IPS-20b (cell line): ENCODE results near the gene LRRC43.

ENCODE experiments used
- H3K27ac ChIP-seq: one replicate; pipeline ENCODE4 v1.5.1; 2013; ENCODE audit warnings: low read length
- H3K27me3 ChIP-seq: 2 replicates; pipeline ENCODE4 v1.6.1; 2013; ENCODE audit warnings: mild to moderate bottlenecking, low read length, inconsistent platforms; ENCODE audit not compliant: insufficient read depth
- H3K36me3 ChIP-seq: 2 replicates; pipeline ENCODE4 v1.6.1; 2013; ENCODE audit warnings: low read depth, mild to moderate bottlenecking, inconsistent platforms, low read length, moderate library complexity; ENCODE audit not compliant: insufficient read depth
- H3K4me1 ChIP-seq: 2 replicates; pipeline ENCODE4 v1.6.1; 2013; ENCODE audit warnings: mild to moderate bottlenecking, control low read depth, inconsistent platforms, low read length, moderate library complexity; ENCODE audit not compliant: insufficient read depth
- H3K4me3 ChIP-seq: 2 replicates; pipeline ENCODE4 v1.5.1; 2013; ENCODE audit warnings: mild to moderate bottlenecking, low read length, inconsistent platforms
- H3K9ac ChIP-seq: 2 replicates; pipeline ENCODE4 v1.6.1; 2013; ENCODE audit warnings: low read depth, mild to moderate bottlenecking, inconsistent platforms, low read length, moderate library complexity
- H3K9me3 ChIP-seq: 2 replicates; pipeline ENCODE4 v1.6.1; 2013; ENCODE audit warnings: mild to moderate bottlenecking, low read depth, low read length, inconsistent platforms; ENCODE audit not compliant: insufficient read depth

Gene LRRC43

DNA sequence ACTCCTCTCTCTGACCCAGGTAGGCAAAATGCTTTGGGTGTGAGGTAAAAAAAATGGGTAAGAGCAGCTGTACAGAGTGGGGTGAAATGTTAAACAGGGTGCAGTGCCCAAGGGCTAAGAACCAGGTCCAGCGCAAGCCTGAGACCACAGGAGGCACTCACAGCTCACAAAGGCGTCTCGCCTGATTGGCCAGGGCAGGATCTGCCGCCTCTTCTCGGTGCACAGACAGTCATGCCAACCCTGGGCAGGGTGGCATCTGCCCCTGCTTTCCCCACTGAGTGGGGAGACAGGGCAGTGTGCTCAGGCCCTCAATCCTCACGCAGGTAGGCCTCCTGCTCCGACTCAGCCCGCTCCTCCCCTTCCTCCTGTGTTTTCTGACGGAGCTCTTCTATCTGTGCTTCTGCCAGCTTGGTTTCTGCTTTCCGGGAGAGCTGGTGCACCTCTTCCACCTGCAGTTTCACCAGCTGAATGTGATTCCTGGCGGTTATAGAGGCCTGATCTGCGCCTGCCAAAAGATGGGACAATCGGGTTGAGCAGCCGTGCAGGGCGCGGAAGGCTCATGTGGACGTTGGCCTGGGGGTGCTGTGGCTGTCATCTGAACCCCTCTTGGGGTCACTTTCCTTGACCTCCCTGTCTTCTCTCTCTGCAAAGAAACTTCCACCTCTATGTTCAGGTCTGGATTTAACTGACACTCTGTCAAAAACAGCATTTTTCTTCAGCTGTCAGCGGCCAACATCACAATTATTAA is 25.3 kb downstream of the LRRC43 start:
- no peaks in the 10 kb centered on the region for H3K9me3 ChIP-seq
- H3K27ac ChIP-seq: no peak overlapping the region
- H3K27me3 ChIP-seq: peaks cover 37% of the 10 kb centered on the region
- H3K36me3 ChIP-seq: peaks cover 63% of the 10 kb centered on the region
- no peak overlapping the region for H3K4me3 ChIP-seq
- no peak overlapping the region for H3K9ac ChIP-seq
- peaks cover 2% of the 10 kb centered on the region; the same call in 1 of the 2 replicates for H3K4me1 ChIP-seq

DNA sequence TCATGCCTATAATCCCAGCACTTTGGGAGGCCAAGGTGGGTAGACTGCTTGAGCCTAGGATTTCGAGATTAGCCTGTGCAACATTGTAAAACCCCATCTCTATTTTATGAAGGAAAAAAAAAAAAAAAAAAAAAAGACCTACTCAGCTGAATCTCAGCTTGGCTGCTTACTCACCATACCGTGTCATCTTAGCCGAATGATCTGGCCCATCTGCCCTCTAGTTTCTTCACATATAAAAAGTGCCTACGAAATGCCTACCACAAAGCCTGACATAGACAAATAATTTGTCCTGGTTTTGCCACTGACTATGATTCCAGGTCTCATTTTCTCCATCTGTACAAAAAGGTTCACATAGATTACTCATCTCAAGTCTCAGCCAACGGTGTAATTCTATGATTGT is 32.8 kb downstream of the LRRC43 start:
- H3K4me3 ChIP-seq: no peak overlapping the region
- H3K4me1 ChIP-seq: no peaks in the 10 kb centered on the region
- H3K9me3 ChIP-seq: no peaks in the 10 kb centered on the region
- no peak overlapping the region for H3K9ac ChIP-seq
- H3K27me3 ChIP-seq: no peaks in the 10 kb centered on the region
- no peak overlapping the region for H3K27ac ChIP-seq
- peaks cover 78% of the 10 kb centered on the region for H3K36me3 ChIP-seq

DNA sequence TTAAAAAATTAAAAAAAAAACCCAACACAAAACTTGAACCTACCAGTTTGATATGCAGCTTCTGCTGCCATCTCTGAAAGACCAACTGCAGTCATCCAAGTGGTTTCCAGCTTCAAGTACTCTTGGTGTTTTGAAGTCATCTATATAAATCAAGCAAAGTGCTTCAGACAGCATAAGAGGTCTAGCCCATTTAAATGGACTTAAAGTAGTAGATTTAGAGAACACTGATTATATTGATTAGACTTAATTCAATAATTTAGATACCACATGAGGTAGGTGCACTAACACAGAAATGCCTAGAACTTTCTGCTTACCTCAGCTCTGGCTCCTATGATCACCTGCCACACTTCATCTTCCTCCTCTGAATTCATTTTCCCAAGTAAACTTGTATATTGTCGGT is 33.5 kb downstream of the LRRC43 start:
- Histone ChIP-seq H3K36me3 (peaks cover 79% of the 10 kb centered on the region), H3K27ac (no peak overlapping the region), H3K4me3 (no peak overlapping the region), H3K27me3 (no peaks in the 10 kb centered on the region), H3K4me1 (no peaks in the 10 kb centered on the region), H3K9me3 (no peaks in the 10 kb centered on the region), H3K9ac (no peak overlapping the region)

DNA sequence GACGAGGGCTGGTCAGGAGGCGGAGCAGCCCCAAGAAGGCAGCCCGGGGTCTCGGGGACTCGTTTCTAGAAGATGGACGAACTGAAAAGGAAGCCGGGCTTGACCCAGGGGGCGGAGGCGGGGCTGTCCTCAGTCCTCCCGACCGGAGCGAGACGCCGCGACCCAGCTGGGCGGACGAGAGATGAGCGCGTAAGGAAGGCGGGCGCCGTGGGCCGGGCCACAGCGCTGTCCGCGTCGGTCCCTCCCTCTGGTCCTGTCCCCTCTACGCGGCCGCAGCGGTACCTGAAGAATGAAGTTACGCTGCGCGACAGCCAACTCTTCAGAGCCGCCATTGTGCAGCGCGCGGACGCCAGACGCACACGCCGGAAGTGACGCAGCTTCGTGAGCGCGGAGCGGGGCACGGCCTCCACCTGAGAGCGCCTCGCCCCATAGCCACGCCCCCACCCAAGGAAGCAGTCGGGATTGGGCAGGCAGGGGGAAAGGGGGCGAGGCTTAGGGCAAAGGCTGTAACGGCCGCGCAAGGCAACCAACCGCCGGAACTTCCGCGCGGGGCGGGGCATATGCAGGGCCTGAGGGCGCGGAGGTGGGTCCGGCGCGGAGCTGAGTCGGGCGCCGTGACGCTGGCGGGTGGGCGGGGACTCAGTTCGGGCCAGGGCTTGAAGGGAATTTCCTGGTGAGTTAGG is 42.9 kb downstream of the LRRC43 start, which contains the start of gene DIABLO:
TSS of gene DIABLO (minus strand) at position 370 of the 683 bp plus-strand sequence. CDS start at position 332, 38 bp downstream.
- Histone ChIP-seq H3K27ac (peak within 1 kb of the TSS; percentile 88), H3K4me3 (peak within 1 kb of the TSS; percentile 96), H3K36me3 (peaks cover 38% of the 10 kb centered on the region), H3K27me3 (peaks cover 9% of the 10 kb centered on the region), H3K9ac (peak within 1 kb of the TSS; percentile 94), H3K4me1 (peaks cover 18% of the 10 kb centered on the region), H3K9me3 (no peaks in the 10 kb centered on the region)

DNA sequence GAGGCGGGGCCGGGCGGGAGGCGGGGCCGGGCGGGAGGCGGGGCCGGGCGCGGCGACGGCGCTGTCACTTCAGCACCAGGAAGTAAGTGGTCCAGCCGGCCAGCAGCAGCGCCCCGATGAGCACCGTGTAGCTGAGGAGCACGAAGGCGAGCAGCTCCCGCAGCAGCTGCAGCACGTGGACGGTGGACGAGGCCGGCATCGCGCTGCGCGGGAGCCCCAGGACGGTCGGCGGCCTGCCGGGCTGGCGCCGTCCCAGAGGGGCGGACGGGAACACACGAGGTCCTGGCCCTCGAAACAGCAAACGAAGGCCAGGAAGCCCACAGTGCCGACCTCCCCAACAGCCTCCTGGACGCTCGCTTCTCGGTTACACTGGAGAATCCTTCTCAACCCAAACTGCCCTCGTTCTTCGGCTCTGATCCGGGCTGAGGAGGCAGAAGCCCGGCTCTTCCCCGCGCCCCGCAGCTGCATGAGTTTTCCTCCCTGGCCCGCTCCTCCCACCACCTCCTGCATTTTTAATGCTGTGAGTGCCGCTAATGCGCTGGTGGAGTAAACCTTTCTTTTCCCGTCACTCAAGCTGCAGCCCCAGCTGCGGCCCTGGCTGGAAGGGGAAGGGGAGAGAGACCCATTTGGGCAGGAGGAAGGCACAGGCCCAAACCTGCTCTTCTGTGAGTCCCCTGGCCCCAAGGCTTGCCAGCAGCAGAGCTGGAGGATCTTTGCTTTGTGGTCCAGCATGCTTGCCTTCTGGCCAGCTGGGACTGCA is 43.6 kb downstream of the LRRC43 start:
- peak overlapping the region; percentile 56; the same call in 1 of the 2 replicates for H3K4me3 ChIP-seq
- H3K27me3 ChIP-seq: peaks cover 9% of the 10 kb centered on the region
- peak overlapping the region; percentile 15; the same call in 1 of the 2 replicates for H3K9ac ChIP-seq

DNA sequence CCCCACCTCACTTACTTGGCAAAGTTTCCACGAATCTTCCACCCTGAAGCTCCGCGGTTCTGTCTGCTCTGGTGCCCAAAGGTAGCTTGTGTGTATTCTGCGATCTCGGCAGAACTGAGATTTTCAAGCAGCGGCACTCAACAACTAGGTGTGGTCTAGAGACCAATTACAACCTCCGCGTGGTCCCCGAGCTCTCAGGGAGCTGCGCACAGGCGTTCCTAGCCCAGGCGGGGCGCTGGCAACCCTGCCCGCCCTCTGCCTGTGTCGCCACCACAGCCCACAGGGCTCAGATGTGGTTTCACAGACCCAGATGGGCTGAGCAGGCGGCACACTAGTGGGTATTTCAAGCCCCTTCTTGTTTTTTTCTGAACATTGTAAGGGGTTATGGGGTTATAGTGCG is 44.4 kb downstream of the LRRC43 start:
- H3K4me1 ChIP-seq: peaks cover 18% of the 10 kb centered on the region
- H3K4me3 ChIP-seq: no peak overlapping the region
- H3K27ac ChIP-seq: no peak overlapping the region
- H3K9ac ChIP-seq: no peak overlapping the region
- H3K27me3 ChIP-seq: peaks cover 9% of the 10 kb centered on the region
- peaks cover 39% of the 10 kb centered on the region for H3K36me3 ChIP-seq
- no peaks in the 10 kb centered on the region for H3K9me3 ChIP-seq

More for the DNA sequence above, 43.6 kb downstream of the LRRC43 start:
- Histone ChIP-seq H3K9me3 (no peaks in the 10 kb centered on the region), H3K27ac (no peak overlapping the region), H3K4me1 (peaks cover 18% of the 10 kb centered on the region), H3K36me3 (peaks cover 38% of the 10 kb centered on the region)

DNA sequence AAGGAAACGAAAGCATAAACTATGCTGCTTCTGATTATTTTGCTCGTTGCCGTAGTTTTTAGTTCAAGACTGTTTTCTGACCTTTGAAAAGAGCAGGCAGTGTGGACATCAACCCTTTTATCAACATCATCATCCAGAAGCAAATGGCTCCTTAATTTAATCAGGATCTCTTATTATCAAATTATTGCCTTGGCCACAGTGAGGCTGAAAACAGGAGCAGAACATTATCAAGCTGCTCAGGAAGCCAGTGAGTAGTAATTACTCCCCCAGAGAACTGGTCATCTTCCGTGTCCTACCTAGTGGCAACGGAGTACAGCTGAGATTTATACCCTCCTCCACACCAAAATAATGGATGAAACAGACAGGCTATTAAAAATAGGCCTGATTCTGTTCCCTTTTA is 45.2 kb downstream of the LRRC43 start:
- Histone ChIP-seq H3K9me3 (no peaks in the 10 kb centered on the region), H3K9ac (no peak overlapping the region), H3K4me1 (peaks cover 14% of the 10 kb centered on the region), H3K27ac (no peak overlapping the region), H3K36me3 (peaks cover 39% of the 10 kb centered on the region), H3K4me3 (no peak overlapping the region), H3K27me3 (peaks cover 9% of the 10 kb centered on the region)

DNA sequence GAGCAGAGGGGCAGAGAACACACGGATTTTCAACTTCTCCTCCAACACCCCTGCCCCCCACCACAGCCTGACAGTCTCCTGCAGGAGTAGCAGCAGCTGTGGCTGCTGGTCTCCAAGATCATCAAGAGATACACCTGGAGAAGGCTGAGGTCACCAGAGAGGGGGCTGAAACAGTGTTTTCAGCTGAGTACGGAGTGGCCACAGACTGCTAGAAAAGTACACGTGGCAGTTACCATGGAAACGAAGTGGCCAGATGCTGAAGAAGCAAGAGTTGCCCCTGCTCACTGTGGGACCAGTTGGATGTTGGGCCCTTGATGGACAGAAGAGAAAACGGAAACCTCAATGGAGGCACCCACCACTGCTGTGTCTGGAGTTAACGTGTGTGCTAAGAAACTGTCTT is 47.9 kb downstream of the LRRC43 start:
- no peak overlapping the region for H3K4me3 ChIP-seq
- H3K36me3 ChIP-seq: peaks cover 47% of the 10 kb centered on the region
- no peak overlapping the region for H3K27ac ChIP-seq
- H3K9me3 ChIP-seq: no peaks in the 10 kb centered on the region
- peaks cover 9% of the 10 kb centered on the region for H3K27me3 ChIP-seq
- no peak overlapping the region for H3K9ac ChIP-seq
- no peaks in the 10 kb centered on the region for H3K4me1 ChIP-seq

DNA sequence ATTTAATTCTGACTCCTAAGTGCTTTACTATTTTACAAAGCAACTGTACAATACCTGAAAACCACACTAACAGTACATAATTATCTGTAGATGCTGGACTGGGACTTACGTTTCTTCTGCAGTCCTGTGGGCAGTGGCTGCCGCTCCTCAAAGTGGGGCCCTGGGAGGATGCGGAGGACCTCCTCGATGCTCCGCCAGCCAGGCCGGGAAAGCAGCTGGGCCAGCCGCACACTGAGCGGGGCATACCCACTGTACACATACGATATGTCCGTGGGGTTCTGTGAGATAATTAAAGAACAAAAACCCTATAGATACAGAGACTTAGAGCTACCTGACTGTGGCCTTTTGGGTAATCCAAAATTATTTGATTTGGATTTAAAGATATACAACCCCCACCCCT is 49.8 kb downstream of the LRRC43 start:
- Histone ChIP-seq H3K4me1 (no peaks in the 10 kb centered on the region), H3K9me3 (no peaks in the 10 kb centered on the region), H3K27ac (no peak overlapping the region), H3K4me3 (no peak overlapping the region), H3K36me3 (peaks cover 56% of the 10 kb centered on the region), H3K27me3 (no peaks in the 10 kb centered on the region), H3K9ac (no peak overlapping the region)

DNA sequence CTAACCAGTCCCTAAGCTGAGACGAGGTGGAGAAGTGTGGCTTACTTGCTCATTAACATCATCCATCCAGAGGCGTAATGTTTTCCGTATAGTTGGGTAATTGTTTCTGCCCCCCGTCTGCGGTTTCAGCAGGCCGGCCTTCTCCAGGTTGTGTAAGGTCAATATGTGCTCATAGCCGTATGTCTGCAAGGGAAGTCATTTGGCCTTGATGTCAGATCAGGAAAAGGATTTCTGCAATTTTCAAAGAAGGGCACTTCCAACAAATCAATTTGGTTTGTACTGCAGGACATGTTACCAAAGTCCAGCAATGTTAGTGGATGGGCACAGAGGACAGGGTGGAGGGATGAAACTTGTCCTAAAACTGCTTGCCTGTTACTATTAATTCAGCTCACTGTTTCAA is 52.8 kb downstream of the LRRC43 start:
- peaks cover 68% of the 10 kb centered on the region for H3K36me3 ChIP-seq

DNA sequence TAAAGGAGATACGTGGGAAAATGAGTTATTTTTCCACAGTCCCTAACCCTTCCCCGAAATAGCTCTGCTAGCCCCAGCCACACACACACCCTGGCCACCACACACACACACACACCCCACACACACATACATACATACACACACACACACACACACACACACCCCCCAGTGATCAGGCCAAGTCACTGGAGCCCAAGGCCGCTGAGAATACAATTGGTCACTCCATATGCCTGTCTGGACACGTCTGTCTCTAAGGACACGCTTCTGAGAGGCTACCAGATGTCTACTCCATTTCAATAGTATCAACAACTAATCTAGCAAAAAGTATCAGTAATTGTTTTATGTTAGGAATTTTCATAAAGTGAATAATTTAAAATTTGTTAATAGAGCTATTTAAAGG is 55.9 kb downstream of the LRRC43 start:
- peaks cover 50% of the 10 kb centered on the region for H3K36me3 ChIP-seq
- H3K27me3 ChIP-seq: no peaks in the 10 kb centered on the region
- no peak overlapping the region for H3K4me3 ChIP-seq
- no peak overlapping the region for H3K27ac ChIP-seq
- no peaks in the 10 kb centered on the region for H3K4me1 ChIP-seq
- H3K9me3 ChIP-seq: no peaks in the 10 kb centered on the region
- H3K9ac ChIP-seq: no peak overlapping the region

More for the DNA sequence above, 52.8 kb downstream of the LRRC43 start:
- Histone ChIP-seq H3K4me3 (no peak overlapping the region), H3K27me3 (no peaks in the 10 kb centered on the region), H3K9me3 (no peaks in the 10 kb centered on the region), H3K4me1 (no peaks in the 10 kb centered on the region), H3K9ac (no peak overlapping the region), H3K27ac (no peak overlapping the region)
